Colon (tissue), 2 donors: ENCODE results near the gene GPC2.
"Not testable (repeated sequence)": the region's sequence is repeated elsewhere in the genome, so short reads cannot be mapped to it uniquely, and the experiment has no call there.

Experiments
- FAIRE-seq: peaks from 2 replicates; lab custom pipeline; 2012; peaks lifted over from hg19 to GRCh38; lab: Jason Lieb, UNC
- donor health status: control.
- donor health status: control.

GPC2 gene

GRCh38 chr7:100204454-100204853 lies 27.3 kb upstream of the GPC2 start:
- FAIRE-seq, result no peak

- FAIRE-seq, result no peak
Observed at GRCh38 chr7:100200693-100201092, 23.5 kb upstream of the GPC2 start.

- no peak for FAIRE-seq
Observed at GRCh38 chr7:100198266-100198665, 21.1 kb upstream of the GPC2 start.

GRCh38 chr7:100195901-100196322 lies 18.7 kb upstream of the GPC2 start:
- not testable (repeated sequence) for FAIRE-seq

- no peak for FAIRE-seq
Observed at GRCh38 chr7:100195222-100195621, 18.0 kb upstream of the GPC2 start.

GRCh38 chr7:100192969-100193368 lies 15.8 kb upstream of the GPC2 start:
- no peak for FAIRE-seq

- FAIRE-seq, result not testable (repeated sequence)
Observed at GRCh38 chr7:100192281-100192862, 15.2 kb upstream of the GPC2 start.

- FAIRE-seq, result no peak
Observed at GRCh38 chr7:100191775-100192174, 14.6 kb upstream of the GPC2 start.

GRCh38 chr7:100190048-100190711 lies 13.0 kb upstream of the GPC2 start:
- no peak for FAIRE-seq

GRCh38 chr7:100189061-100189460 lies 11.9 kb upstream of the GPC2 start:
- no peak for FAIRE-seq

- no peak for FAIRE-seq
Observed at GRCh38 chr7:100185726-100186125, 8.5 kb upstream of the GPC2 start.

- not testable (repeated sequence) for FAIRE-seq
Observed at GRCh38 chr7:100183090-100183489, 5.9 kb upstream of the GPC2 start.

- not testable (repeated sequence) for FAIRE-seq
Observed at GRCh38 chr7:100182616-100183015, 5.4 kb upstream of the GPC2 start.

GRCh38 chr7:100180084-100180483 lies 2.9 kb upstream of the GPC2 start:
- FAIRE-seq, result not testable (repeated sequence)

- no peak for FAIRE-seq
Observed at GRCh38 chr7:100176096-100177044, 811 bp downstream of the GPC2 start.

- FAIRE-seq, result no peak
Observed at GRCh38 chr7:100175296-100175935, 1.8 kb downstream of the GPC2 start.

GRCh38 chr7:100174582-100174981 lies 2.6 kb downstream of the GPC2 start:
- FAIRE-seq, result no peak

GRCh38 chr7:100173806-100174495 lies 3.2 kb downstream of the GPC2 start:
- no peak for FAIRE-seq

GRCh38 chr7:100171840-100172239 lies 5.3 kb downstream of the GPC2 start:
- no peak for FAIRE-seq

- no peak for FAIRE-seq
Observed at GRCh38 chr7:100171087-100171681, 6.0 kb downstream of the GPC2 start.
